ENCODE results near the gene PLCD3. TPM values are rescaled to one million over a fixed set of nuclear protein-coding genes. Genes with fewer than 3 reads are reported as not detected.
A peak's percentile ranks its signal among the peaks of the same experiment; 100 is the strongest.

The PLCD3 gene
- polyA plus RNA-seq, 1 donor from 2014 or later: 1.3 TPM

DNA sequence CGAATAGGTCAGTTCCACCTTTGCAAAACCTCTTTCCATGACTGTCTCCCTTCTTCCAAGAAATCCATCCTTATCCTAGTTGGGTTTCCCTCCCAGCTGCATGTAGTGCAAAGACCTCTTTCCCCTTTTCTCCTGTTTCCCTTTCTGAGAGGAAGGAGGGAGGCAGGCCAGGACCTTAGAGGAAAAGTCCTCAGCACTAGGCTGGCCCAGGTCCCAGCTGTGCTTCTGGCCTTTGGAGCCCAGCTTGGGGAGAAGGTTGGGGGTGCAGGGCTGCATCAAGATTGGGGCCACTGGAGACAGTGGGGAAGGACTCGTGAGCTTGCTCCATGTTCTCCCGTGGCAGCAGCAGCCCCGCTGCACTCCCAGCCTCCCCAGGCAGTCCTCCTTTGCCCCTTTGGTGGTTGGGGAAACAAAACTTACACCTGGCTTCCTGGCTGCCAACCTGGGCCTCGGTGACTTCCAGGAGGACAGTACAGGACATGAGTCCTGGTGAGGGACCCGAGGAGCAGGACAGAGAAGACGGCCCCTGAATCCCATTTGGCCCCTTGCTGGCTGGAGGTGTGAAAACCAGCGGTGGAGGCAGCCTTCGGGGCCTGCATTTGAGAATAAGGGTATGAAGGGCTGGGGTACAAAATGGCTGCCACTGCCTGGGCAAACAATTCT lies 29.8 kb upstream of the PLCD3 start:
- Histone ChIP-seq H3K4me2 (ENCODE audit: low read length) (peak overlapping the region; percentile 86), H3K27ac (ENCODE audit: low read length) (peak overlapping the region; percentile 85), H3K27me3 (ENCODE audit: insufficient read depth, low read depth, low read length) (no peaks in the 10 kb centered on the region), H3K9me2 (ENCODE audit: insufficient read depth, low read length) (no peaks in the 10 kb centered on the region), H3K9ac (ENCODE audit: low read length) (peak overlapping the region; percentile 70), H3K36me3 (ENCODE audit: insufficient read depth, low read length) (no peaks in the 10 kb centered on the region), H3K79me2 (replicated peaks; ENCODE audit: insufficient read depth, low read length) (peaks cover 12% of the 10 kb centered on the region), H4K20me1 (ENCODE audit: insufficient read depth) (no peaks in the 10 kb centered on the region), H3F3A (ENCODE audit: insufficient read depth, low read length, poor library complexity, severe bottlenecking) (no peaks in the 10 kb centered on the region), H3K4me3 (ENCODE audit: low read length) (peak overlapping the region; percentile 96), H2AFZ (ENCODE audit: low read depth, low read length) (peak overlapping the region; percentile 94), H3K9me3 (ENCODE audit: low read length) (no peaks in the 10 kb centered on the region)
- TF ChIP-seq RAD21 (conservative IDR thresholded peaks at IDR 0.05): no peak
- TF ChIP-seq EZH2 (IDR thresholded peaks at IDR 0.05; ENCODE audit: borderline replicate concordance, insufficient read depth, low read length, poor library complexity, severe bottlenecking): no peak
- TF ChIP-seq, protein P1, sequence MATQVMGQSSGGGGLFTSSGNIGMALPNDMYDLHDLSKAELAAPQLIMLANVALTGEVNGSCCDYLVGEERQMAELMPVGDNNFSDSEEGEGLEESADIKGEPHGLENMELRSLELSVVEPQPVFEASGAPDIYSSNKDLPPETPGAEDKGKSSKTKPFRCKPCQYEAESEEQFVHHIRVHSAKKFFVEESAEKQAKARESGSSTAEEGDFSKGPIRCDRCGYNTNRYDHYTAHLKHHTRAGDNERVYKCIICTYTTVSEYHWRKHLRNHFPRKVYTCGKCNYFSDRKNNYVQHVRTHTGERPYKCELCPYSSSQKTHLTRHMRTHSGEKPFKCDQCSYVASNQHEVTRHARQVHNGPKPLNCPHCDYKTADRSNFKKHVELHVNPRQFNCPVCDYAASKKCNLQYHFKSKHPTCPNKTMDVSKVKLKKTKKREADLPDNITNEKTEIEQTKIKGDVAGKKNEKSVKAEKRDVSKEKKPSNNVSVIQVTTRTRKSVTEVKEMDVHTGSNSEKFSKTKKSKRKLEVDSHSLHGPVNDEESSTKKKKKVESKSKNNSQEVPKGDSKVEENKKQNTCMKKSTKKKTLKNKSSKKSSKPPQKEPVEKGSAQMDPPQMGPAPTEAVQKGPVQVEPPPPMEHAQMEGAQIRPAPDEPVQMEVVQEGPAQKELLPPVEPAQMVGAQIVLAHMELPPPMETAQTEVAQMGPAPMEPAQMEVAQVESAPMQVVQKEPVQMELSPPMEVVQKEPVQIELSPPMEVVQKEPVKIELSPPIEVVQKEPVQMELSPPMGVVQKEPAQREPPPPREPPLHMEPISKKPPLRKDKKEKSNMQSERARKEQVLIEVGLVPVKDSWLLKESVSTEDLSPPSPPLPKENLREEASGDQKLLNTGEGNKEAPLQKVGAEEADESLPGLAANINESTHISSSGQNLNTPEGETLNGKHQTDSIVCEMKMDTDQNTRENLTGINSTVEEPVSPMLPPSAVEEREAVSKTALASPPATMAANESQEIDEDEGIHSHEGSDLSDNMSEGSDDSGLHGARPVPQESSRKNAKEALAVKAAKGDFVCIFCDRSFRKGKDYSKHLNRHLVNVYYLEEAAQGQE (IDR thresholded peaks at IDR 0.05; ENCODE audit: borderline replicate concordance): peak; percentile 7
- TF ChIP-seq MXI1 (conservative IDR thresholded peaks at IDR 0.05; ENCODE audit: poor library complexity, severe bottlenecking): no peak
- TF ChIP-seq SMC3 (conservative IDR thresholded peaks at IDR 0.05; ENCODE audit: poor library complexity): no peak

GRCh38 chr17:45161288-45162024 lies 29.1 kb upstream of the PLCD3 start, which contains the start of gene HEXIM2:
TSS of gene HEXIM2 (plus strand) at chr17:45161875. CDS start at chr17:45162794, 919 bp downstream.
- H4K20me1 ChIP-seq (ENCODE audit: insufficient read depth): no peaks in the 10 kb centered on the region
- H3K4me2 ChIP-seq (ENCODE audit: low read length): peak within 1 kb of the TSS; percentile 86
- H2AFZ ChIP-seq (ENCODE audit: low read depth, low read length): peak within 1 kb of the TSS; percentile 94
- peak within 1 kb of the TSS; percentile 99 for H3K27ac ChIP-seq (ENCODE audit: low read length)
- H3K79me2 ChIP-seq (replicated peaks; ENCODE audit: insufficient read depth, low read length): peaks cover 12% of the 10 kb centered on the region
- H3K9me3 ChIP-seq (ENCODE audit: low read length): no peaks in the 10 kb centered on the region
- H3K9ac ChIP-seq (ENCODE audit: low read length): peak within 1 kb of the TSS; percentile 100
- TF ChIP-seq RAD21 (conservative IDR thresholded peaks at IDR 0.05) (no peak), MXI1 (conservative IDR thresholded peaks at IDR 0.05; ENCODE audit: poor library complexity, severe bottlenecking) (peak; percentile 45), POLR2AphosphoS5 (IDR thresholded peaks at IDR 0.05) (peak; percentile 97), EP300 (conservative IDR thresholded peaks at IDR 0.05; ENCODE audit: poor library complexity, severe bottlenecking) (peak; percentile 67), TAF1 (IDR thresholded peaks at IDR 0.05; ENCODE audit: low read depth) (peak; percentile 99), CTCF (IDR thresholded peaks at IDR 0.05; ENCODE audit: poor library complexity, severe bottlenecking) (no peak), EZH2 (IDR thresholded peaks at IDR 0.05; ENCODE audit: borderline replicate concordance, insufficient read depth, low read length, poor library complexity, severe bottlenecking) (no peak)
- TF ChIP-seq, protein P1 (IDR thresholded peaks at IDR 0.05; ENCODE audit: borderline replicate concordance): peak; percentile 83
- no peaks in the 10 kb centered on the region for H3F3A ChIP-seq (ENCODE audit: insufficient read depth, low read length, poor library complexity, severe bottlenecking)
- no peaks in the 10 kb centered on the region for H3K9me2 ChIP-seq (ENCODE audit: insufficient read depth, low read length)
- no peaks in the 10 kb centered on the region for H3K27me3 ChIP-seq (ENCODE audit: insufficient read depth, low read depth, low read length)
- peak within 1 kb of the TSS; percentile 96 for H3K4me3 ChIP-seq (ENCODE audit: low read length)
- no peaks in the 10 kb centered on the region for H3K36me3 ChIP-seq (ENCODE audit: insufficient read depth, low read length)
